Stimulated activated naive CD4-positive, alpha-beta T cell treated with Interleukin-2 at 50 U/mL for 16 hours (primary cell): ENCODE measurements around the gene POLR3H.
"Not testable (repeated sequence)": the region's sequence is repeated elsewhere in the genome, so short reads cannot be mapped to it uniquely, and the experiment has no call there.

Experiments
- DNase-seq: peaks from one replicate; lab custom pipeline; 2025; lab: John Stamatoyannopoulos, UW

POLR3H gene

DNA sequence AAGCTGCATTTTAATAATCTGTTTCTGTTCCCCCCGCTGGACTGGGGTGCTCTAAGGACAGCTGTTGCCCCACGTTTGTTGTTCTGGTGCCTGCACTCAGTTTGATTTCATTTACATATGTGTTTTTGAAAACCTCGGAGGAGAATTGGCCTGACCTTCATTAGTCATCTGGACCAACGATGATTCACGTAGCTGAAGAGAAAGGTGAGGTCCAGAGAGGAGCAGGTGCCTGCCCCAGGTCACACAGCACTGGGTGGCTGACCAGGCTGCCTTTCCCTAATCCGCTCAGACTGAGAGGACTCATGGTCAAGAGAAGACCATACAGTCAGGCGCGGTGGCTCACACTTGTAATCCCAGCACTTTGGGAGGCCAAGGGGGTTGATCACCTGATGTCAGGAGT, 20.3 kb upstream of the POLR3H start:
- DNase-seq = no peak

DNA sequence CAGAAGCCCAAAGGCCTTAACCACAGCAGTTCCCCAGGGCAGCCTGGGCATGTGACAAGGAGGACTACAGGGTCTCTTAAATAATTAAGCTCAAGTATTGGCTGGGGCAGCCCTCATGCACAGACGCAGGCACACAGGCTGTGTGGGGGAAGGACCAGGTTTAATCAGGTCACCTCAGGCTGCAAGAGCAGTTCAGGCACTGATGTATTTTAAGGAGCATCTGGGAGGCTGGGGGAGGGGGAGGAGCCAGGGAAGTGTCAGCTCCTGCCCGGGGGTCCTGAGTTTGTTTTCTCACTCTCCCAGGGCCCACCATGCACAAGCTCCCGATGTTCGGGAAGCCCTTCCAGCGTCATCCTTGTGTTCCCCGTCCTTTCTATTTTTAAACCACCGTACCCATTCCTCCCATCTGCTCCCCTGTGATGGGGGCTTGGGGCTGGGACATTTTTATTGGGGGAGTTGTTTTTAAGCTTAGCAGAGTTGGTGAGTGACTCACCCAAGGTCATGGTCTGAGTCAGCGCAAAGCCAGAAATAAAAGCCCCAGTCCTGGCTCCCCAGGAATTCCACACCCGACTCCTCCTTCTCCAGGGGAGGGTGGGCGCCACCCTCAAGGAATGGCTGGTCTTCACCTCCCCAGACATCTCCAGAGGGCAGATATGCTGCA, 18.9 kb upstream of the POLR3H start:
- no peak for DNase-seq

DNA sequence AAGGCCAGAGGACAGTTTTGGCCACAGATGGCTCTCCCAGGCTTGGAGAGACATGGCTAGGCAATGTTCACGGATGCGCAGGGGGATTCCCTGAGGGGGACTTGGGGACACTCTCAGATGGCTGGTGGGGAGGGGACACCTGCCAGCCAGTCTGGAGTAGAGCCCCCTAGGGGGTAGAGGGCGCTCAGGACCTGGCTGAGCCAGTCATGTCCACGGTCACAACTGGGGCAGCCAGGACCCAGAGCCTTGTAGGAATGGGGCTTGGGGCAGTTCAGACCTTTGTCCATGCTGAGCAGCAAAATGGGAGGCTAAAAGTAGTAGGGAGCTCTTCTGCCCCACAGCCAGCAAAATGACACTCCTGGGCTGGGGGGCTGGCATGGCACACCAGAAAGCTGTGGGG, 18.2 kb upstream of the POLR3H start:
- DNase-seq = no peak

DNA sequence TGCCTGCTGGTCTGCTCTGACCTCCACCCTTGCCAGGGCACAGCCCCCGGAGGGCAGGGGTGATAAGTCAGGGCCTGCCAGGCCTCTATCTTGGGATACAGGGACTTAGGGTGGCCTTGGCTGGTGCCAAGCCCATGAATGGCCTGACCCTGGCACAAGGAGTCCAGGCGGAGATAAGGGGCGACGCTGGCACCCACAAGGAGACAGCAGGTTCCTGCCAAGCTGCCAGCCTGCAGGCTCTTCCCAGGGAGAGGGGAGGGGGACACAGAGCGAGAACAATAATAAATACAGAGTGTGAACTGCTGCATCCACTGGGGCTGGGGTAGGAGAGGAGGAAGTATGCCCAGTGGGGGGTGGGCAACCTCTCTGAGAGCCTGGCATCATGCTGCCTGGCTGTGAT, 17.5 kb upstream of the POLR3H start:
- no peak for DNase-seq

DNA sequence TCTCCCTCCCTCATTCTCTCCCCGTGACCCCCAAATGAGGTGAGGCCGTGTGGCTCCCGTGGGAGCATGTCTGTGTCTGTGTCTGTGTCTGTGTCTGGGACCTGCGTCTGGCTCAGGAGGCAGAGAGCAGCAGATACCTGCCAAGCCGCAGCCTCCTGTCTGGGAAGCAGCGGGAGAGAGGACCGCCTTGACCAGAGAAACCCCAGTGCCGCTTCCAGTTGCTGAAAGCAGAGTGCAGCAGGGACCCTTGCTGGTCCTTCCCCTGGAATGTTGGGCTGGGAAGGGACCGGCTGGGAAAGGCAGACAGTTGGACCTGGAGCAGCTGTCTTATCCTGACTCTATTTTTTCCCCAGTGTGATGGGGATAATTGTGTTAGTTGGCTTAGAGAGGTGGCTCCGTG, 17.1 kb upstream of the POLR3H start:
- no peak for DNase-seq

DNA sequence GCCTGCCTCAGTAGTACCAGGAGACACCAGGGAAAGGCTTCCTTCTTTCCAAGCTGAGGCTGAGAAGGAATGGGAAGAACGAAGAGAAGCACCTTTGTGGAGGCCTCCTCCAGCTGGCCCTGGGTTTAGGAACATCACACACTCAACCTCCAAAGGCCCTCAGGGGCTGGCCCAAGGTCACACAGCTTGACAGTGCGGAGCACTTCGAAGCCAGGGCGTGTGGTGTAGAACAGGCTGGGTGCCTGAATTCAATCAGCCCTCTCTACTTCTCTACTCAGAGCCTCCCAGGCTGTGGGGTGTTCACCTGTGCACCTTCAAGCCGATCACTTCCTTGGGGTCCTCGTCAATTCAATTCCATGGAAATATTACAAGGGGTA, 15.8 kb upstream of the POLR3H start:
- no peak for DNase-seq

DNA sequence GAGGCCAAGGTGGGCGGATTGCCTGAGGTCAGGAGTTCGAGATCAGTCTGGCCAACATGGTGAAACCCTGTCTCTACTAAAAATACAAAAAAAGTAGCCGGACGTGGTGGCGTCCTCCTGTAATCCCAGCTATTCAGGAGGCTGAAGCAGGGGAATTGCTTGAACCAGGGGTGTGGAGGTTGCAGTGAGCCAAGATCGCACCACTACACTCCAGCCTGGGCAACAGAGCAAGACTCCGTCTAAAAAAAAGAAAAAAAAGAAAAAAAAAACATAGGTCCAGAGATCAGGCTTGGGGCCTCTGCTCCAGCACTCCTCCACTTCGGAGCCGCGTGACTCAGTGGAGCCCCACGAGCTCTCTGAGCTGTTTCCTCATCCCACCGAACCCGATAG, 14.0 kb upstream of the POLR3H start:
- not testable (repeated sequence) for DNase-seq

DNA sequence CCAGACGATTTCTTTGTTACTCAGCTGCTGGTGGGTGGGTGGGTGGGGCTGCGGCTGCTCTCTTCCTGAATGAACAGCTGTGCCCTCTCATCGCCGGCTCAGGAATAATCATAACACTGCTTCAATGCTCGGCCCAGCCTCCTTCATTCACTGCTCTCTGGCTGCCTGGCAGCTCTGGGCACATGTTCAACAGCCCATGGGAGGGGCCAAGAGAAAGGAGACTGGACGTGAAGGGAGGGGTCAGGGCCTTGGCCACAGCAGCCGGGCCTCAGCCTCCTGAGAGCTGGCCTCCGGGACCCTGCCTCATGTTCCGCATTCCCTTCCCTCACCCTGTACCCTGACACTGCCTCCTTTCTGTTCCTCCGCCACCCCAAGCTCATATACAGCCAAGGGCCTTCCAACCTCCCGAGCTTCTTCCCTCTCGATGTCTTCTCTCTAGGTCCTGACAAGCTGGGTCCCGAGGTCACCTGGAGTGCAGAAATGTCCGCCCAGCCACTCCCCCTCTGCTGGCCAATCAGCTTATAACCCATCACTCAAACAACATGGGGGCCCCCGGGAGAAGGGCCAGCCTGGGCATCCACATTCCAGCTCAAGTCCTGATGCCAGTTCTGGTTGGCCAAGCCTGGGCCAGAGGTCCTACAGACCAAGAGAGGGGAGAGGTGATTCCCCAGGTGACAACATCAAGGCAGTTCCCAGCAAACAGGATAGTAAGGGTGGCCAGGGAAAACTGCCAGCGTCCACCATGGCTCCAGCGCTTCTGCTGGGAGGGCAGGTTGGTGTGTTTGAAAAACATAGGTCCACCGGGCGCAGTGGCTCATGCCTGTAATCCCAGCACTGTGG, 13.4 kb upstream of the POLR3H start:
- no peak for DNase-seq

DNA sequence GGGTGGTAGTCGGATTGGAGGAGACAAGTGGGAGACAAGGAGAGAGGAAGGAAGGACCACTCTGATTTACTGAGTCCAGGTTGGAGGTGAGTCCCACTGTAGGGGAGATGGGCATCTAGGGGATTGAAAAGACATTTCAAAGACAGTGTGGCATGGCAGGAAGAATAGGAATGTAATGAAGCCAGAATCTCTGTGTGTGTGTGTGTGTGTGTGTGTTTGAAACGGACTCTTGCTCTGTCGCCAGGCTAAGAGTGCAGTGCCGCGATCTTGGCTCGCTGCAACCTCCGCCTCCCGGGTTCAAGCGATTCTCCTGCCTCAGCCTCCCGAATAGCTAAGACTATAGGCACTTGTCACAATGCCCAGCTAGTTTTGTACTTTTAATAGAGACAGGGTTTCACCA, 12.3 kb upstream of the POLR3H start:
- no peak for DNase-seq

DNA sequence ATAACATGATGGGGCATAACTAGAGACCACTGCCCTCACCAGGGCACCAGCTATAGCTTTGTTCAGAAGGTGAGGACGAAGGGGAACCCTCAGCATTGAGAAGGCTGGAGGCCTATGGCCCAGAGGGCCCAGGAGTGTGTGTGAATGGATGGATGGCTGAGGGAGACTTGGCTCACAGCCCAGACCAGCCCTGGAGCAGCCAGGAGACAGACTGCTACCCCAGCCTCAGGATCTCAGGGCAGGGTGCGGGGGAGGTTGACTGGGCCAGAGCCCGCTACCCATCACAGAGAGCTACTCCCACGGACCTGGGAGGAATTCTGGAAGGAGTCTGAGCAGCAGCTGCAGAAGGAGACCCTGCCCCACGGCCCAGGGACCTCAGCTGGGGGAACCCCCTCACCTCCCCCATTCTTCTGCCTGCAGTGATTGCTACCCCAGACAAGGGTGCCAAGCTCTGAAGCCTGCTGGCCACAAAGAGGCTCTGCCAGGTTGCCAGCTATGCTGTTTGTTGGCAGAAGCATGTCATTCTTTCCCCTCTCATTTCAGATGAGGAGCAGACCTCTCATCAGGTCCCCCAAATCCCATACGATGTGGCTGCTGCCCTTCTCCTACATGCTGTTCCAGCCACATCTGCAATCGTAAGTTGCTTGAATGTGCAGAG, 11.2 kb upstream of the POLR3H start:
- no peak for DNase-seq

DNA sequence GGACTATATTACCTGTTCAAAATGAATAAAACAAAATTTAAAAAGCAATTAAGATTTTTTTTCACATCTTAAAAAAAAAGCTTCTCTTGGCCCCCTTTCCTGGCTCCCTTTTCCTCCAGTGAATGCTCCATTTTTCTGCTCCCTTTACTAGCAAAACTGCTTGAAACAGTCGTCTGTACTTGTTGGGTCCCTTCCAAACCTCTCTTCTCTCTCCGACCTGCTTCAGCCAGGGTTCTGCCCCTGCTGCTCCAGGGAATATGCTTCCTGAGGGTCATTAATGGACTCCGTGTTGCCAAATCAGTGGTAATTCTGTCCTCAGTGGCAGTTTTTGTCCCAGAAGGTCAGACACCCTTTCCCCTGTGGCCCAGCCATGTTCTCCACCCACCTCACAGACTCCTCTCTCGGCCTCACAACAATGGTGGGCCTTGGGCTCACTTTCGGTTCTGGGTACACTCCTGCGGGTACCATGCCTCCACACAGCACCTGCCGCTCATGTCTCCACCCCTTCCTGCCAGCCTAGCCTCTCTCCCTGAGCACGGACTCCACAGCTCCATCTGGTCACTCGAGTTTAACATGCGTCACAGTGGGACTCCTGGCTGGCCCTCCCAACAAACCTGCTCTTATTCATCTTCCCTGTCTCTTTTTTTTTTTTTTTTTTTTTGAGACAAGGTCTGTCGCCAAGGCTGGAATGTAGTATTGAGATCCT, 7.8 kb upstream of the POLR3H start:
- DNase-seq = no peak

DNA sequence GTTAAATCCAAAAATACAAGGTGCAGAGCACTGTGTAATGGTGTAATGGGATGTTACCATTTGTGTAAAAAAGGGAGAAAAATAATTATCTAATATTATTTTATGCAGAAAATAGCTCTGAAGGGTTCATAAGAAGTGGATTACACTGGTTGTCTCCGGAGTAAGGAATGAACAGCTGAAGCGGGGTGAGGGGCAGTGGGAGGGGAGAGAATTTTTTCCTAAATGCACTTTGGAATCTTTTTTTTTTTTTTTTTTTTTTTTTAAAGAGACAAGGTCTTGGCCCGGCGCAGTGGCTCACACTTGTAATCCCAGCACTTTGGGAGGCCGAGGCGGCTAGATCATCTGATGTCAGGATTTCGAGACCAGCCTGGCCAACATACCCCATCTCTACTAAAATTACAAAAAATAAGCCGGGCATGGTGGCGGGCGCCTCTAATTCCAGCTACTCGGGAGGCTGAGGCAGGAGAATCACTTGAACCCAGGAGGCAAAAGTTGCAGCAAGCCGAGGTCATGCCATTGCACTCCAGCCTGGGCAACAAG, 6.8 kb upstream of the POLR3H start:
- no peak for DNase-seq

DNA sequence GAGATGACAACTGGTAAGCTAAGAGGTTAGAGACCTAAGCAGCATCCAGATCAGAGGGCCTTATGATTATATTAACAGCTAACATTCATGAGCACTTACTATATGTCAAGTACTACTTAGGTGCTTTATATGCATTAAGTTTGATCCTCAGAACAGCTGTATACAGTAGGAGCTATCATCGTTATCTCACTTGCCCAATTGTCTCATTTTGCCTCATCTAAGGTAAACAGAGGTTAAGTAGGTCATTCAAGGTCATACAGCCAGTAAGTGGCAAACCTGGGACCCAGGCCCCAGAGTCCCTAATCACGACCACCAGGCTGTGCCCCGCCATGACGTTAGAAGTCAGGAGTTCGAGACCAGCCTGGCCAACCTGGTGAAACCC, 4.6 kb upstream of the POLR3H start:
- DNase-seq = no peak

DNA sequence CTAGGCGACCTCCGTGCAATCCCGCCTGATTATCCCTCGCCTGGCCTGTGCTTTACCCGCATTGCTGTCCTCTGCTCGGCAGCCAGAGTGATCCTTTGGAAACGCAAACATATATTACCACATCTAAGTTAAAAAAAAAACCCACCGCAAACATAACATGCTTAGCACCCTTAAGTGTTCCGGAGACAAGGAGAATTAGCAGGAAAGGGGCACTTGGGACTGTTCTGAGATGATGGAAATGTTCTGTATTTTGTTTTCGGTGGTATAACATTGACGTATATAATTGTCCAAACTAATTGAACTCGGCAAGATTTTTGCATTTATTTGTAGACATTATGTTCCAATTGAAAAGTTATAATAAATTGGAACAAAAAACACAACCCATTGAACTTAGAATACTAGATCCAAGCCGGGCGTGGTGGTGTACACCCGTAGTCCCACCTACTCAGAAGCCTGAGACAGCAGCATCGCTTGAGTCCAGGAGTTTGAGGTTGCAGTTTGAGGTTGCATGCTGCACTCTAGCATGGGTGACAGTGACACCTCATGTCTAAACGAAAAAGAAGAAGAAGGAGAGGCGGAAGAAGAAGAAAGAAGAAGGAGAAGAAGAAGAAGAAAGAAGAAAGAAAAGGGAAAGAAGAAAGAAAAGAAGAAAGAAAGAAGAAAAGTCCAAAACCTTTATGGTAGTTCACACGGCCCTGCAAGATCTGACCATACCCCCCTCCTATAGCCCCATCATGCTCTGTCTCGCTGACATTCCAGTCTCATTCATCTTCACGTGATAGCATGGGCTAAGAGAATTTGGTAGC, 604 bp upstream of the POLR3H start:
- no peak for DNase-seq

DNA sequence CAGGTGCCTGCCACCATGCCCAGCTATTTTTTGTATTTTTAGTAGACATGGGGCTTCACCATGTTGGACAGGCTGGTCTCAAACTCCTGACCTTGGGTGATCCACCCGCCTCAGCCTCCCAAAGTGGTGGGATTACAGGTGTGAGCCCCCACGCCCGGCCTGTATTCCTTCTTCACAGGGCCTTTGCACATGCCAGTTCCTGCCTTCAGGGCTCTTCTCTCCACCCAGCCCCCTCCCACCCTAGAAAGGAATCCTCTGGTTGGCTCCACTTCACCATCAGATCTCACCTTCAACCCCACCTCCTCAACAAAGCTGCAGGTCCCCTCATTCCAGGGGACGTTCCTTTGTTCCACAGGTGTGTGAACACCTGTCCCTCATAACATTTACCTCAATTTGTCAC, 2.0 kb downstream of the POLR3H start:
- no peak for DNase-seq

DNA sequence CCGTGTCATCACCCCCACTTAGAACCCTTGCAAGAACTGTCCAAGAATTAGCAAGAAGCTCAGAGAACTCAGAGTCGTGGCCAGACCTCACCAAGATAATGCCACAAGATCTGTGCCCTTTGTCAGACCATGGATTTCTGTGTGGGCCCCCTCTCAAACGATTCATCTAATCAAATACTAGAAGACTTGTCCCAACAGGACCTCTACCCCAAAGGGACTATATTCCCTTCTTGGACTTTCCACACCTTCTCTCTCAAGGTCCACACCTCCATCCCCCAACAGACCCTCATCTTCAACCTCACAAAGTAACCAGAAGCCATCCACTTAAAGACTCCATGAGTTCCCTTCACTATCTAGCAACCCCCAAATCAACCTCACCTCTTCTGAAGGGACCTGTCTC, 2.8 kb downstream of the POLR3H start:
- DNase-seq = no peak

DNA sequence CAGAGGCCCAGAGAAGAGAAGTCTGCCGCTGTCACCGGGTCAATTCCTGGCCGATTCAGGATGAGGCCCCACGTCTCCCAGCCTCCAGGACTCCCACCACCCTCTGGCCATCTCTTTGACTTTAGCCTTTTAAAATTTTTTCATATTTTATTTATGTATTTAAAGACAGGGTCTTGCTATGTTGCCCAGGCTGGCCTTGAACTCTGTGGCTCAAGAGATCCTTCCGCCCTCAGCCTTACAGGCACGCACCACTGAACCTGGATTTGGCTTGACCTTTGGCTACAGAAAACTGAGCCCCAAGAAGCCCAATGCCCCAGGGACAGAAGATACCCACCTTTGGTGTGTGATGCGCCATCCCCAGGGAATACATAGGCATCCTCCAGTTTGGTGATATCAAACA, 3.9 kb downstream of the POLR3H start:
- DNase-seq = no peak

DNA sequence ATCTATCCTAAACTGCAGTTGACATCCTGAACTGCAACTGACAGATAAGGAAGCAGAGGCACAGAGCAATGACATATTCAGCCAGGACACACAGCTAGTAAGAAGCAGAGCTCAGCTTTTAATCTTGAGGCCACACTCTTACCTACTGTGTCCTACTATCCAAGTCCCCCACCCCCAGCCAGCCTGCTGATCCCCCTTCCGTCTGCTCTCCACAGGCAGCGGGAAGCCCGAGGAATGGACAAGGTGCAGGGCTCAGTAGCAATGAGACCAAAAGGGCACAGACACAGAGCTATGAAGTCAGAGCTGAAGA, 4.3 kb downstream of the POLR3H start:
- no peak for DNase-seq

DNA sequence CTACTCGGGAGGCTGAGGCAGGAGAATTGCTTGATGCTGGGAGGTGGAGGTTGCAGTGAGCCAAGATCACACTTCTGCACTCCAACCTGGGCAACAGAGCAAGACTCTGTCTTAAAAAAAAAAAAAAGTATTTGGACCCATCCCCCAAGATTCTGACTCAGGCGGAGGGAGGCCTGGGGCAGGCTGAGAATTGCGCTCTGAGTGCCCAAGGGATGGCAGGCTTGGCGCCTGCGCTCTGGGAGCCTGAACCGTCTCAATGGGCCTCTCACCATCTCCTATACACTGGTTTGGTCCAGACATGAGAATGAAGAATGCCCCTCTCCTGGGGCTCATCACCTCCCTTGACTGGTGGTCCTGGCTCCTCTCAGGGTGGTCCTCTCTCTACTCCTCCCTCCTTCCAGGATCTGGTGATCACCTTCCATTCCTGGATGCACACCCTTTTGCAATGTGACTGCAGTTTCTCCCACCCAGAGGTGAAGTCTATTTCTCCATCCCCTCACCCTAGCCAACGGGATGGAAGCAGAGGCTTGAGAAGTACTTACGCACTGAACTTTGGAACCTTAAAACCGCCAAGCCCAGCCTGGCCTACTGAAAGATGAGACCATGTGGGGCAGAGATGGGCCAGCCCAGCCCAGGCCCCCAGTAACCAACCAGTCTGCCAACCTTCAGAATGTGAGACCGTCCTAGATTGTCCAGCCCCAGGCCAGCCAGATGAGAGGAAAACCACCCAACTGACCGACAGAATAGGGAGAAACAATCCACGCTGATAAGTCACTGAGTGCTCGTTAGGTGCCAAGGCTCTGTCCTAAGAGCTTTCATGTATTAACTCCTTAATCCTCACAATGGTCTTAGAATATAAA, 4.9 kb downstream of the POLR3H start:
- DNase-seq = no peak

DNA sequence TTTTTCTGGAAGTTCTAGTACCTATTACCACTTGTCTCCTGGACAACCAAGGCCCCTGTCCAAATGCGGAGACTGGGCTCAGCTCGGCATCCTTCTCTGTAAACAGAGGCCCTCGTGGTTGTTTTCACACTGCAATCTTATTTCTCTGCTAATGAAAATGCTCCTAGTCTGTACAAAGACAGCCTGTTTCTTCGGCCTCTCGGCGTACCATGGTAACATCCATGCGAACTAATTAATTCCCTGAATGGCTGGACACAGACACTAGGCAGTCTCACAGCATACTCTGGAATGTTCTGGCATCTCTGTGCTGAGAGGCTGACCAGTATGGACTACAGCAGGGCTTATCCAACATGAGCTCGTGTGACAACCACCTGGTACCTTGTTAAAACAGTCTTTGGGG, 5.7 kb downstream of the POLR3H start:
- DNase-seq = no peak

DNA sequence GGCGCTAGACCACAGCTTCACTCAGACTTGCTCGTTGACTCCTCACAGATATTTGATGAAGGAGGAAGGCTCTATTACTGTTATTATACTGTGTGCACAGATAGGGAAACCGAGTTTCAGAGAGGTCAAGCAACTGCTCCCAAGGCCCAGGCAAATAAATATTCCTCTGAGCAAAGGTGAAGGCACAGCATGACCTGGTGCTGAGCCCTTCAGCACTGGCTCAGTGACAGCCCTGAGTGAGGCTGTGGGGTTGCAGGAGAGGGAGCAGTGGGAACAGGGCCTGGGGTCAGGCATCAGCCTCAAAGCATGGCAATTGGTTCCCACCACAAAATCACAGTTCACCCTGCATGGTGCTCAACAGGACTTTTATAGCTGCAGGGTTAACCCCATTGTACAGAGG, 7.1 kb downstream of the POLR3H start:
- no peak for DNase-seq
